HFFc6 (cell line): Measurements from ENCODE around the gene GSG1L. TPM values are rescaled to one million over a fixed set of nuclear protein-coding genes. Genes with fewer than 3 reads are reported as not detected.

Experiments
- DNase-seq: peaks from one replicate; pipeline ENCODE4 v3.0.0-alpha.2; 2018
- H3K27ac Mint-ChIP-seq: 2 replicates; pipeline ENCODE4 v1.8.0; 2020; ENCODE audit warnings: mild to moderate bottlenecking, mixed read lengths
- H3K27me3 Mint-ChIP-seq: 2 replicates; pipeline ENCODE4 v1.8.0; 2021; ENCODE audit warnings: mild to moderate bottlenecking, moderate library complexity, mixed read lengths; ENCODE audit not compliant: insufficient read depth
- H3K36me3 Mint-ChIP-seq: 2 replicates; pipeline ENCODE4 v1.8.0; 2021; ENCODE audit warnings: low read depth, mixed read lengths
- H3K4me1 Mint-ChIP-seq: 2 replicates; pipeline ENCODE4 v1.8.0; 2020; ENCODE audit warnings: low read depth, mixed read lengths
- H3K4me3 Mint-ChIP-seq: 2 replicates; pipeline ENCODE4 v1.8.0; 2020; ENCODE audit warnings: mild to moderate bottlenecking, moderate library complexity, mixed read lengths
- H3K9me3 Mint-ChIP-seq: 2 replicates; pipeline ENCODE4 v1.8.0; 2020; ENCODE audit warnings: mild to moderate bottlenecking, mixed read lengths
- total RNA-seq, 6 experiments: library from RNA; stranded (reverse); fragmentation: NEBNext Ultra II Directional; extraction: Animal tissue kit (Norgen Biotek cat#: 25700); gene quantifications; 2 replicates in 1 of 6; 3 replicates in 5 of 6; pipeline ENCODE4 v1.2.3, GENCODE V29; 2021
- TF ChIP-seq, protein P1 (sequence below): fragments of 200-600 bp; sonication (generic); IDR thresholded peaks from 2 replicates; pipeline ENCODE4 v1.5.0; 2021; ENCODE audit warnings: antibody characterized with exemption, mild to moderate bottlenecking

Gene GSG1L
- total RNA-seq, 6 experiments from 2014 or later: not detected

DNA sequence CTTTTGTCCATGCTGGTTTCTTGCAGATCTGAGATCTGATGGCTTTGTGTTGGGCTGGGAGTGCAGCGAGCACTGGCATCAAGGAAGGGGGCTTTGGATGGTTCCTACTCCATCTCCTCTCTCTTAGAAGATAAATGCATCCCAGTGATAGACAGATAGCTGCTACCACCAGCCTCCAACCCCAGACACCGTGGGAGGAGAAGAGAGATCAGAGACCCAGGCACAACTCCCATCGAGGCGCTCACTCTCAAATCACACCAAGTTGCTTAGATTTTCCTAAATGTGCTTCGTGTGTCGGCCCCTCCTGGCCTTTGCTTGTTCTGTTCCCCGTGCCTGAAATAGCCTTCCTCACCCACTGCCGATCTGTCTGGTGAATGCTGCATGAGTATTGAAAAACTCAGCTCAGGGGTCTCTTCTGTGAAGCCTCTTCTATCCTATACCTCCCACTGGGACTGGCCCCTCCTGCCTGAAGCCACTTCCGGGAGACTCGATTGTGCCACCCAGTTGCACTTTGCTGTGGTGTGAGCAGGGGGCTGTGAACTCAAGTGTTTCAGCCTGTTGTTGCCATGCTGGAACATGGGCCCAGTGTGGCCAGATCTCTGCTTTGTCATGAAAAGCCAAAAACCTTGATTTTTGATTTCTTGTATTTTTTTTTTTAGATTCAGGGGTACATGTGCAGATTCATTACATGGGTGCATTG lies 242.7 kb downstream of the GSG1L start:
- no peaks in the 10 kb centered on the region for H3K36me3 Mint-ChIP-seq
- H3K9me3 Mint-ChIP-seq: no peaks in the 10 kb centered on the region
- peaks cover 64% of the 10 kb centered on the region for H3K27me3 Mint-ChIP-seq
- TF ChIP-seq, protein P1, sequence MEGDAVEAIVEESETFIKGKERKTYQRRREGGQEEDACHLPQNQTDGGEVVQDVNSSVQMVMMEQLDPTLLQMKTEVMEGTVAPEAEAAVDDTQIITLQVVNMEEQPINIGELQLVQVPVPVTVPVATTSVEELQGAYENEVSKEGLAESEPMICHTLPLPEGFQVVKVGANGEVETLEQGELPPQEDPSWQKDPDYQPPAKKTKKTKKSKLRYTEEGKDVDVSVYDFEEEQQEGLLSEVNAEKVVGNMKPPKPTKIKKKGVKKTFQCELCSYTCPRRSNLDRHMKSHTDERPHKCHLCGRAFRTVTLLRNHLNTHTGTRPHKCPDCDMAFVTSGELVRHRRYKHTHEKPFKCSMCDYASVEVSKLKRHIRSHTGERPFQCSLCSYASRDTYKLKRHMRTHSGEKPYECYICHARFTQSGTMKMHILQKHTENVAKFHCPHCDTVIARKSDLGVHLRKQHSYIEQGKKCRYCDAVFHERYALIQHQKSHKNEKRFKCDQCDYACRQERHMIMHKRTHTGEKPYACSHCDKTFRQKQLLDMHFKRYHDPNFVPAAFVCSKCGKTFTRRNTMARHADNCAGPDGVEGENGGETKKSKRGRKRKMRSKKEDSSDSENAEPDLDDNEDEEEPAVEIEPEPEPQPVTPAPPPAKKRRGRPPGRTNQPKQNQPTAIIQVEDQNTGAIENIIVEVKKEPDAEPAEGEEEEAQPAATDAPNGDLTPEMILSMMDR: no peak
- no peak for DNase-seq
- H3K4me1 Mint-ChIP-seq: peaks cover 6% of the 10 kb centered on the region
- no peak overlapping the region for H3K27ac Mint-ChIP-seq
- no peak overlapping the region for H3K4me3 Mint-ChIP-seq

DNA sequence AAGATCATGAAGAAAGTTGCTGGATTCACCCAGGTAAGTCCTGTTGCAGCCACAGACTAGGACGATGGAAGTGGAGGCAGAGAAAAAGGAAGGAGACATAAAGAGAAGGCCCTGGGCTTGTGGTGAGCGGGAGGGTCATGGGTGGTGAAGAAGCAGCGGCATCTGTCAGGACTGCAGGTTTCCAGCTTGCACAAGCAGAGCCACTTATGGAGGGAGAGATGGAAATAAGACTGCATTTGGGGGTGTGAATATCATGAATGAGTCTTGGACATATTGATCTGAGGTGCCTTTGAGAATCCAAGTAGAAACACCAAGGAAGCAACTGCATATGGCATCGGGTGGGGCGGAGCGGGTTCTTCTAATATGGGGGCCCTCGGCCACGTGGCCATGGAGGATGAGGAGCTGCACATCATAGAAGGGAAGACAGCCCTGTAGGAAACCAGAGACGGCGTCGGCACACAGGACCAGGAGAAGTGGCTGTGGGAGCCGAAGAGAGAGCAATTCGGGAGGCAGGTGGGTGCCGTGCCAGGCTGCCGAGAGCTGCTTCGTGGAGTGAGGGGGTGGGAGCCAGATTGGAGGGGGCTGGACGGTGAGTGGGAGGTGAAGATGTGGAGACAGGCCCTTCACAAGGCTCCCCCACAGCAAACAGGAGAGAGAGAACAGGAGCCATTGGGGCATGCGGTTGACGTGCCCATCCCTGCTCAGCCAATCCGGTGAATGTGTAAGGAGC lies 243.5 kb downstream of the GSG1L start:
- no peak for DNase-seq
- TF ChIP-seq, protein P1: no peak
- peaks cover 61% of the 10 kb centered on the region for H3K27me3 Mint-ChIP-seq
- H3K4me1 Mint-ChIP-seq: peaks cover 6% of the 10 kb centered on the region
- no peak overlapping the region for H3K4me3 Mint-ChIP-seq
- no peaks in the 10 kb centered on the region; the same call in 1 of the 2 replicates for H3K9me3 Mint-ChIP-seq
- H3K27ac Mint-ChIP-seq: no peak overlapping the region
- no peaks in the 10 kb centered on the region for H3K36me3 Mint-ChIP-seq

DNA sequence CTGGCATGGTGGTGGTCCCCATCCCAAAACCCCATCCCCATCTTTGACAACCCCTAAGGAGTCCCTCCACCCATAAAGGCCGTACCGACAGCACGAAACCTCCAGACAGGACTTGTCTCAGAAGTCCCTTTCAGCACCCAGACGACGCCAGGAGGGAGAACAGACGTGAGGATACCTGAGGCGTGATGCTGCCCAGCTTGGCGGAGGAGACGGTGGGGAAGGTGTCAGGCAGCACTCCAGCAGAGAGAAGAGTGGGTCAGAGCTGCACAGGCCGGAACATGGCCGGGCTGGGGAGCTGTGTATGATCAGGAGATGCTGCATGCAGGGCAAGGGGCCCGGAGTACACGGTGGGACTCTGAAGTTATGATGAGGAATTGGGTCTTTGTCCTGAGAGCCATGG lies 244.2 kb downstream of the GSG1L start:
- Mint-ChIP-seq H3K36me3 (no peaks in the 10 kb centered on the region), H3K4me3 (no peak overlapping the region), H3K4me1 (peaks cover 6% of the 10 kb centered on the region), H3K27me3 (peaks cover 58% of the 10 kb centered on the region), H3K27ac (no peak overlapping the region), H3K9me3 (no peaks in the 10 kb centered on the region; the same call in 1 of the 2 replicates)
- no peak for DNase-seq
- TF ChIP-seq, protein P1: no peak

DNA sequence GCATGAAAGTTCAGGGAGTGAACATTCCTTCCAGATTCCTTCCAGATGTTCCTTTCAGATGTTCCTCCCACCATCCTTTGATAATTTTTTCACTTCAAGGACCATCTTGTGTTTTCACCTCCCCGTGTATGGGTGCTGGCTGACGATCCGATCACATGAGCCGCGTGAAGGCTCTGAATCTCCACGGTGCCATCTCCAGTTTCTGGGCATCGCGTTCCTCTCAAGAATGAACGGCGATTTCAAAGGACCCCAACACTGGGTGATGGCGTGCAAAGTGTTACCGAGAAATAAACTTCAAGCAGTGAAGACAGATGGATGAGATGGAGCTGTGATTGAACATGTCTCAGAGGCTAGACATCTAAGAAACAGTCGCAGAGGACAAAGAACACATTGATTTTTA lies 245.3 kb downstream of the GSG1L start:
- DNase-seq: no peak
- Mint-ChIP-seq H3K27me3 (peaks cover 54% of the 10 kb centered on the region), H3K36me3 (no peaks in the 10 kb centered on the region), H3K4me3 (no peak overlapping the region), H3K9me3 (no peaks in the 10 kb centered on the region; the same call in 1 of the 2 replicates), H3K27ac (no peak overlapping the region), H3K4me1 (peaks cover 6% of the 10 kb centered on the region)
- TF ChIP-seq, protein P1: no peak

DNA sequence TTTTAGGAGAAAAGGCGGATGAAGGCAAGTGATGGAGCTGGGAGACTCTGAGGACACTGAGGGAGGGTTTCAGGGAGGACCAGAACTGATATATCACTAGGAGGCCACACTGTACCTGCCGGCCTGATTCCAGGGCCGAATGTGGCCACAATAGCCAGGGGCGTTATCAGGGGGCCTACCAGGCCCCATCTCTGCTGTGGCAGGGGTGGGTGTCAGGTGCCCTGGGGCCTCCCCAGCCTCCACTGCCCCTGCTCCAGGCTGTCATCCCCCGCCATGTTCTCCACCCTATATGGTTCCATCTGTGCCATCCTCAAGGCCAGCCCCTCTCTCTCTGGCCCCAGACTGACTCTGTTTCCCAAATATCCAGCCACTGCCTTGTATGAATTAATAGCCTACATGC lies 246.5 kb downstream of the GSG1L start:
- no peak for DNase-seq
- TF ChIP-seq, protein P1: no peak
- Mint-ChIP-seq H3K4me3 (no peak overlapping the region), H3K9me3 (no peaks in the 10 kb centered on the region; the same call in 1 of the 2 replicates), H3K27ac (no peak overlapping the region), H3K4me1 (peaks cover 6% of the 10 kb centered on the region), H3K27me3 (peaks cover 49% of the 10 kb centered on the region), H3K36me3 (no peaks in the 10 kb centered on the region)
